Breast epithelium (tissue), 3 donors: ENCODE data around the gene BMP10.

Source experiments
- POLR2AphosphoS5 ChIP-seq, 3 donors: sonication (generic); formaldehyde crosslinking; IDR thresholded peaks; one replicate each; pipeline ENCODE4 v1.6.1; 2017; ENCODE audit warnings: antibody characterized with exemption in 3 of 3
- TF ChIP-seq, protein P1 (sequence below), 3 donors: fragments of 450-650 bp; IDR thresholded peaks; one replicate each; pipeline ENCODE4 v1.5.1; 2016 to 2017; ENCODE audit warnings: antibody characterized with exemption in 3 of 3, mild to moderate bottlenecking in 3 of 3, moderate library complexity in 3 of 3

GRCh38 chr2:68915393-68915792 lies 44.2 kb upstream of the BMP10 start:
- TF ChIP-seq, protein P1, sequence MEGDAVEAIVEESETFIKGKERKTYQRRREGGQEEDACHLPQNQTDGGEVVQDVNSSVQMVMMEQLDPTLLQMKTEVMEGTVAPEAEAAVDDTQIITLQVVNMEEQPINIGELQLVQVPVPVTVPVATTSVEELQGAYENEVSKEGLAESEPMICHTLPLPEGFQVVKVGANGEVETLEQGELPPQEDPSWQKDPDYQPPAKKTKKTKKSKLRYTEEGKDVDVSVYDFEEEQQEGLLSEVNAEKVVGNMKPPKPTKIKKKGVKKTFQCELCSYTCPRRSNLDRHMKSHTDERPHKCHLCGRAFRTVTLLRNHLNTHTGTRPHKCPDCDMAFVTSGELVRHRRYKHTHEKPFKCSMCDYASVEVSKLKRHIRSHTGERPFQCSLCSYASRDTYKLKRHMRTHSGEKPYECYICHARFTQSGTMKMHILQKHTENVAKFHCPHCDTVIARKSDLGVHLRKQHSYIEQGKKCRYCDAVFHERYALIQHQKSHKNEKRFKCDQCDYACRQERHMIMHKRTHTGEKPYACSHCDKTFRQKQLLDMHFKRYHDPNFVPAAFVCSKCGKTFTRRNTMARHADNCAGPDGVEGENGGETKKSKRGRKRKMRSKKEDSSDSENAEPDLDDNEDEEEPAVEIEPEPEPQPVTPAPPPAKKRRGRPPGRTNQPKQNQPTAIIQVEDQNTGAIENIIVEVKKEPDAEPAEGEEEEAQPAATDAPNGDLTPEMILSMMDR (IDR thresholded peaks at IDR 0.05), result no peak
- TF ChIP-seq POLR2AphosphoS5 (IDR thresholded peaks at IDR 0.05), result no peak
